GM12891 (cell line): Measurements from ENCODE around the gene NBAS.

ENCODE experiments used
- POLR2A ChIP-seq: IDR thresholded peaks from 2 replicates; pipeline ENCODE4 v1.6.1; 2011; ENCODE audit warnings: low read depth, low read length, control low read depth
- POLR2AphosphoS5 ChIP-seq: IDR thresholded peaks from 2 replicates; pipeline ENCODE4 v1.6.1; 2011; ENCODE audit warnings: low read depth, low read length, control low read depth
- SPI1 ChIP-seq: IDR thresholded peaks from 2 replicates; pipeline ENCODE4 v1.6.1; 2011; ENCODE audit warnings: low read depth, low read length, control low read depth
- TAF1 ChIP-seq: IDR thresholded peaks from 2 replicates; pipeline ENCODE4 v1.6.1; 2011; ENCODE audit warnings: low read depth, low read length, control low read depth

DNA sequence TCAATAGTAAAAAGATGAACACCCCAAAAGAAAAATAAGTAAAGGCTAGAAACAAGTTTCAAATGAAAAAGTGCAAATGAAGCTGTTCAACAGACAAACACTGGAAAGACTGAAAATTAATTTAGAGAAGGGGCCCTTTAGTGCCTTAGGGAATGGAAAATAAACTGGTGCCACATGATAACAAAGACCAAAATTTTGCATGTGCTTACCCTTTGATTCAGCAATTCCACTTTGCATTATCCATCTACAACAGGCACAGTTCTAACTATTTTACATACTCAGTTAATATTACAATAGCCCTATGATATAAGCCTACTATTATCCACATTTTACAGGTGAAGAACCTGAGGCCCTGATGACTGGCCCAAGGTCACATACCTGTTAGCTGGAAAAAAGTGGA, 183.9 kb downstream of the NBAS start:
- no peak for TF ChIP-seq POLR2AphosphoS5
- TF ChIP-seq POLR2A: no peak
- no peak for TF ChIP-seq TAF1
- no peak for TF ChIP-seq SPI1
